Fibroblast of pulmonary artery (primary cell): Measurements from ENCODE around the gene ITGB1BP1.

Experiments used
- DNase-seq: peaks from one replicate; pipeline ENCODE4 v3.0.0-alpha.2; 2010; ENCODE audit warnings: low read depth
- H3K4me3 ChIP-seq: replicated peaks from 2 replicates; pipeline ENCODE4 v1.5.1; 2011; ENCODE audit warnings: low read depth, mild to moderate bottlenecking, control low read depth, low read length, moderate library complexity
- TF ChIP-seq, protein P1 (sequence below): IDR thresholded peaks from 2 replicates; pipeline ENCODE4 v1.5.1; 2011; ENCODE audit warnings: mild to moderate bottlenecking, control low read depth, low read length, inconsistent platforms; ENCODE audit errors: missing control alignments

The ITGB1BP1 gene

DNA sequence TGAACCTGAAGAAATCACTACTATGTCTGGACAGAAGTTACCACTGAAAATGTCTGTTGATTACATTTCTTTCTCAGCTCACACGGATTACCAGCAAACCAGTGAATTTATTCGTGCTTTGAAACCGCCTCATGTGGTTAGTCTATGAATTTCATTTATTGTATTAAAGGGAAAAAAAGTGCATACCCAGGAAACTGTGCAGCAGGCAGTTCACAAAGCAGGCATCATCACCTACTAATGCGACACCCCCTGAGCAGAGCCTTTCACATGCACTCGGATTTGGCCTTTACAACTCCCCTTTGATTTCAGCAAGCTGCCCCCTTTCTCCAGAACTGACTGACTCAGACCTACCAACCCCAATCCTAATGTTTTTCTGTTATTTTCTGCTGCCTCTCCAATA is 20.2 kb upstream of the ITGB1BP1 start:
- no peak overlapping the region for H3K4me3 ChIP-seq
- TF ChIP-seq, protein P1, sequence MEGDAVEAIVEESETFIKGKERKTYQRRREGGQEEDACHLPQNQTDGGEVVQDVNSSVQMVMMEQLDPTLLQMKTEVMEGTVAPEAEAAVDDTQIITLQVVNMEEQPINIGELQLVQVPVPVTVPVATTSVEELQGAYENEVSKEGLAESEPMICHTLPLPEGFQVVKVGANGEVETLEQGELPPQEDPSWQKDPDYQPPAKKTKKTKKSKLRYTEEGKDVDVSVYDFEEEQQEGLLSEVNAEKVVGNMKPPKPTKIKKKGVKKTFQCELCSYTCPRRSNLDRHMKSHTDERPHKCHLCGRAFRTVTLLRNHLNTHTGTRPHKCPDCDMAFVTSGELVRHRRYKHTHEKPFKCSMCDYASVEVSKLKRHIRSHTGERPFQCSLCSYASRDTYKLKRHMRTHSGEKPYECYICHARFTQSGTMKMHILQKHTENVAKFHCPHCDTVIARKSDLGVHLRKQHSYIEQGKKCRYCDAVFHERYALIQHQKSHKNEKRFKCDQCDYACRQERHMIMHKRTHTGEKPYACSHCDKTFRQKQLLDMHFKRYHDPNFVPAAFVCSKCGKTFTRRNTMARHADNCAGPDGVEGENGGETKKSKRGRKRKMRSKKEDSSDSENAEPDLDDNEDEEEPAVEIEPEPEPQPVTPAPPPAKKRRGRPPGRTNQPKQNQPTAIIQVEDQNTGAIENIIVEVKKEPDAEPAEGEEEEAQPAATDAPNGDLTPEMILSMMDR = no peak
- DNase-seq = no peak

DNA sequence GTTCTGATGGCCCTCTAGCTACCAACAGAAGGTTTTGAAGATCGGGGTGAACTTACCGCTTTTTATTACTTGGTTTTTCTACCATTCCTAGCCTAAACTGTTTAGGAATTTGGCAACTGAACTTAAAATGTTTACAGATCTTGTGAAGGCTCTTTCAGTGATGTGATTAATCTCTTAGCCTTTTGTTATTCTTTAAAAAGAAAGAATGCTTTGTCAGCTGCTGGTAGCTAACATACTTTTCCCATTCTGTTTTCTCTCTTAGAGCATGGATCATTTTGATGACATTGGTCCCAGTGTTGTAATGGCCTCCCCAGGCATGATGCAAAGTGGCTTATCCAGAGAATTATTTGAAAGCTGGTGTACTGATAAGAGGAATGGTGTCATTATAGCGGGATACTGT is 18.2 kb upstream of the ITGB1BP1 start:
- no peak for DNase-seq
- TF ChIP-seq, protein P1 = no peak

DNA sequence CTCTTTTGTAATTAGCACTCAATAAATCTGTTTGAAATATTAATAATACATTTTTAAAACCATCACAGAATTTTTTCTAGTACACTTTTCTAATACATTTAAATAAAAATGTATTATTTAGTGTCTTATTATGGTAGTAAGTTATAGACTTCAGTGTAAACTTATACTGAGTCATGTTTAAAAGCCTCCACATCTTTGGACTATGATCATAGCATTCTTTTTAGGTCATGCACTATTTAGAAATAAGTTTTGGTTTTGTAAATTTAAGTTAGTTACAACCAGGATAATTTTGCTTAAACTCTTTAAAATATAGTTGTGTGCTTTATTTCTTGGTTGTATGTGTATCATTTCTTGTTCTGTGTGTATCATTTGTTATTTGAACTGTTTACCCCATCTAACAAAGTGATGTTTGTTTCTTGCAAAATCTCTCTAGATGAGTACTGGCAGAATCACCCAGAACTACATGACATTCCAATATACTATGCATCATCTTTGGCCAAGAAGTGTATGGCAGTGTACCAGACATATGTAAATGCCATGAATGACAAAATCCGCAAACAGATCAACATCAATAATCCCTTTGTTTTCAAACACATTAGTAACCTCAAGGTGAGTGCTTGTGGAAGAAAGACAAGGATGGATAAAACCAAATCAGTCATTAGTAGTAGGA is 16.9 kb upstream of the ITGB1BP1 start:
- TF ChIP-seq, protein P1 = no peak
- peak; percentile 53 for DNase-seq
- H3K4me3 ChIP-seq = no peak overlapping the region

More for the DNA sequence above, 18.2 kb upstream of the ITGB1BP1 start:
- no peak overlapping the region for H3K4me3 ChIP-seq

DNA sequence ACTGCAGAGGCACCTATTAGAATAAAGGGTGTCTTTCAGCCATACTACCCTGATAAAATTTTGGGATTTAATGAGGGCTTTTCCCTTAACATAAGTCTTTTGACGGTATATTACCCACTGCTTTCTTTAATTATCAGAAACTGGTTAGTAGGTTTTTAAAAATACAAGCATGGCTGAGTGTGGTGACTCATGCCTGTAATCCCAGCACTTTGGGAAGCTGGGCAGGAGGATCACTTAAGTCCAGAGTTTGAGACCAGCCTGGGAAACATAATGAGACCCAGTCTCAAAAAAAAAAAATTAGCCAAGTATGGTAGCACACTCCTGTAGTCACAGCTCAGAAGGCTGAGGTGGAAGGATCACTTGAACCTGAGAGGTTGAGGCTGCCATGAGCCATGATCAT is 16.2 kb upstream of the ITGB1BP1 start:
- TF ChIP-seq, protein P1 = no peak
- H3K4me3 ChIP-seq = no peak overlapping the region
- no peak for DNase-seq

DNA sequence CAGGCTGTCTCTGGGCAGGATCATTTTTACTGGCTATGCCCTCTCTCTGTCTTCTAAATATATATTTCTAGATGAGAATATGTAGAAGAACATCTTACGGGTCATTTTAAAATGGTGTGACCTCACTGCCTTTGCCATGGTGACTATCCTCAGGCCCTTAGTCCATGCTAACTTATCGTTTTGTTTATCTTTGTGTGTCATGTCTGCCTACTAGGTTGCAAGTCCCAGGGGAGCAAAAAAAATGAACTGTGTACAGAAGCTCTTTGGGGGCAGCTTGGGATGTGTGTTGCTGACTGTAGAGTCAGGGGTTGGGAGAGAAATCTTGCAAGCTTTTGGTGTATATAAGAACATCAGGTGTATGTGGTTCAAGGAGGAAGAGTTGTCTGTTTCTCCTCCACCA is 11.2 kb upstream of the ITGB1BP1 start:
- no peak for DNase-seq
- no peak overlapping the region for H3K4me3 ChIP-seq
- TF ChIP-seq, protein P1 = no peak

DNA sequence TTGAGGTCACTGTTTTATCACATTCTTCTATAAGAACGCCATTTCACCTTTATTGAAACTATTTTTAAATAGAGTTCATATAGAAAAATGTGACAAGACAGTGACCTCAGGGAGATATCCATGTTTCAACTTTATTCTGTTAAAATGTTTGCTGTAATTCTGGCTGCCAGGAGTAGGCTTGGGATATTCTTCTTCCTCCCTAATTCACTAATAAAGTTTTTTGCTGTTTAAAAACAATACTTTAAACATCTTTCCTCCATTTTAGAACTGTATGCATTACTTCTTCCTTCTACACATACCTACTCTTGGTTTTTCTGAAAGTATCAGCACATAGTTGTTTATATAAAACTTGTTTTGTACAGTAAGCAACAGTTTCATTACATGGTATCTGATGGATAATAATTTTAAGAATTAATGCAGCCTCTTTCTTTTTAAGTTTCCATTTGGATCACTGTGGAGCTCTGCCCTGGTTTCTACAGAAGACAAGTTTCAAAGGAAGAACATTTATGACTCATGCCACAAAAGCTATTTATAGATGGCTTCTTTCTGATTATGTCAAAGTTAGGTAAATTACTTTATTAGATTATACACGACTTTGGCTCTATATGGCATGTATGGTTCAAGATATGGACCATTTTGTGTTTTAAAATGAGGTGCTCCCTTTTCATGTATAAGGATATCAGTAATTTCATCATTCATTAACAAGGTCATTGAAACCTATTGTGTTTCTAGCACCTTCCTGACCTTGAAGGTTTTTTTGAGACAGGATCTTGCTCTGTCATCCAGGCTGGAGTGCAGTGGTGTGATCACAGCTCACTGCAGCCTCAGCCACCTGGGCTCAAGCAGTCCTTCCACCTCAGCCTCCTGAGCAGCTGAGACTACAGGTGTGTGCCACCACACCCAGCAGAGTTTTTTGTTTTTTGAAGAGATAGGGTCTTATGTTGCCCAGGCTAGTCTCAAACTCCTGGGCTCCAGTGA is 7.3 kb upstream of the ITGB1BP1 start:
- peak; percentile 27 for DNase-seq
- no peak overlapping the region for H3K4me3 ChIP-seq
- TF ChIP-seq, protein P1 = no peak
